Measurements from ENCODE around the gene TBXAS1. TPM values are rescaled to one million over a fixed set of nuclear protein-coding genes. Genes with fewer than 3 reads are reported as not detected.
A peak's percentile ranks its signal among the peaks of the same experiment; 100 is the strongest.

The TBXAS1 gene
- total and polyA plus RNA-seq, 2 of the 8 experiments (the other 6 are each of a cell fraction or from before 2014, with no cell fraction given) = 0.86 to 2.1 TPM

- no peak overlapping the region for H3K4me2 ChIP-seq (ENCODE audit: insufficient read depth in 1 of 2, low read depth in 2 of 2, low read length in 2 of 2)
- no peak overlapping the region for H3K9ac ChIP-seq (replicated peaks in 1 of 4; ENCODE audit: extremely low read depth in 1 of 4, low read depth in 3 of 4, low read length in 3 of 4)
- POLR2A ChIA-PET (ENCODE audit: partially characterized antibody) = no interaction called here
- H3K27ac ChIP-seq (ENCODE audit: low read depth, low read length) = no peak overlapping the region
- whole genome bisulfite sequencing, 2 experiments (ENCODE audit: extremely low coverage in 1 of 2, insufficient coverage in 1 of 2, insufficient read length in 1 of 2, insufficient replicate concordance in 2 of 2, low coverage in 1 of 2, low lambda C conversion rate in 2 of 2, missing lambda C conversion rate in 1 of 2) = 88% methylated on average over 2 of the region's 2 CpGs; no CpG with 5 or more reads in 1 of the 2 experiments
- no peaks in the 10 kb centered on the region for H3K36me3 ChIP-seq (ENCODE audit: control insufficient read depth in 2 of 4, insufficient read depth in 4 of 4, low read length in 3 of 4)
- no peak for FAIRE-seq
- no peaks in the 10 kb centered on the region for H3K9me3 ChIP-seq (ENCODE audit: insufficient read depth in 2 of 2, low read depth in 1 of 2, low read length in 1 of 2)
- no peak overlapping the region for H2BK15ac ChIP-seq (ENCODE audit: low read length)
- no peak overlapping the region for H3K14ac ChIP-seq (ENCODE audit: insufficient read length)
- H2BK20ac ChIP-seq (ENCODE audit: low read length) = no peak overlapping the region
- H4K5ac ChIP-seq (ENCODE audit: insufficient read length, low read depth, low read length) = no peak overlapping the region
- H3K18ac ChIP-seq (ENCODE audit: extremely low read depth, low read length) = no peak overlapping the region
- no peaks in the 10 kb centered on the region for H4K20me1 ChIP-seq (replicated peaks in 1 of 2; ENCODE audit: control insufficient read depth in 1 of 2, insufficient read depth in 2 of 2, low read length in 2 of 2)
- H2BK12ac ChIP-seq (ENCODE audit: low read depth, low read length) = no peak overlapping the region
- no peak overlapping the region for H4K8ac ChIP-seq (ENCODE audit: extremely low read depth, insufficient read depth, low read length)
- CTCF ChIA-PET (ENCODE audit: partially characterized antibody) = interaction anchor here (0.6 to 1.2 kb wide), 5 partner anchors 15 to 661 kb away, joined by 3 to 4 read pairs (median 3); no protein-coding TSS in a partner anchor
- no peak overlapping the region for H2AK5ac ChIP-seq (ENCODE audit: low read depth, low read length)
- H4K91ac ChIP-seq (replicated peaks; ENCODE audit: insufficient read length, low read length) = no peak overlapping the region
- no peak overlapping the region for H3K4me3 ChIP-seq (ENCODE audit: extremely low read depth in 1 of 4, insufficient read depth in 2 of 4, low read depth in 3 of 4, low read length in 4 of 4)
- no peaks in the 10 kb centered on the region for H3K23me2 ChIP-seq (ENCODE audit: low read depth, low read length)
- H2AFZ ChIP-seq (ENCODE audit: low read length) = 0 out of 2 replicates have a peak overlapping the region, but pooled peaks have one; percentile 2
- H3K27me3 ChIP-seq (replicated peaks in 1 of 4; ENCODE audit: control insufficient read depth in 3 of 4, extremely low read depth in 1 of 4, insufficient read depth in 3 of 4, low read length in 3 of 4) = no peaks in the 10 kb centered on the region
- no peaks in the 10 kb centered on the region for H3K4me1 ChIP-seq (replicated peaks in 1 of 4; ENCODE audit: control insufficient read depth in 3 of 4, insufficient read depth in 4 of 4, low read length in 3 of 4)
- no peaks in the 10 kb centered on the region for H3K79me2 ChIP-seq (ENCODE audit: control insufficient read depth in 1 of 2, insufficient read depth in 2 of 2, low read length in 2 of 2)
- no peak overlapping the region for H3K56ac ChIP-seq (replicated peaks; ENCODE audit: insufficient read length, low read depth, low read length)
- H3K79me1 ChIP-seq (ENCODE audit: low read depth, low read length) = no peaks in the 10 kb centered on the region
- H3K4ac ChIP-seq (replicated peaks; ENCODE audit: insufficient read length, low read depth, low read length) = no peak overlapping the region
- H2BK5ac ChIP-seq (ENCODE audit: low read depth, low read length) = no peak overlapping the region
- H2BK120ac ChIP-seq (replicated peaks; ENCODE audit: low read depth, low read length) = no peak overlapping the region
- no peak for DNase-seq (ENCODE audit: low read depth in 1 of 2, low spot score in 2 of 2)
- H3K23ac ChIP-seq (ENCODE audit: insufficient read length) = no peak overlapping the region
- TF ChIP-seq KDM1A (IDR thresholded peaks at IDR 0.05; ENCODE audit: borderline replicate concordance, low read length) (no peak), TCF12 (IDR thresholded peaks at IDR 0.05; ENCODE audit: low read depth, low read length) (no peak), HDAC6 (IDR thresholded peaks at IDR 0.05; ENCODE audit: low read depth, low read length) (no peak), EP300 (IDR thresholded peaks at IDR 0.05; ENCODE audit: borderline replicate concordance in 1 of 2, low read depth in 2 of 2, low read length in 2 of 2) (no peak), USF2 (IDR thresholded peaks at IDR 0.05; ENCODE audit: low read length) (no peak), BRCA1 (IDR thresholded peaks at IDR 0.05; ENCODE audit: low read depth, low read length) (no peak), KDM5A (IDR thresholded peaks at IDR 0.05; ENCODE audit: low read length) (no peak), SP4 (IDR thresholded peaks at IDR 0.05; ENCODE audit: low read length) (no peak), NANOG (IDR thresholded peaks at IDR 0.05; ENCODE audit: insufficient read depth, low read depth, low read length, poor library complexity, severe bottlenecking) (no peak), GABPA (IDR thresholded peaks at IDR 0.05; ENCODE audit: borderline replicate concordance, insufficient read depth, low read length) (no peak)
Measured at GRCh38 chr7:139886899-139887298, 57.8 kb downstream of the TBXAS1 start.

All from H1 (cell line).